SK-MEL-5 (cell line): ENCODE measurements around the gene C16orf92. TPM values are rescaled to one million over a fixed set of nuclear protein-coding genes. Genes with fewer than 3 reads are reported as not detected.
"Not testable (repeated sequence)": the region's sequence is repeated elsewhere in the genome, so short reads cannot be mapped to it uniquely, and the experiment has no call there.

Experiments
- DNase-seq: peaks from one replicate; pipeline ENCODE4 v3.0.0-alpha.2; 2016; ENCODE audit warnings: low read depth, low spot score
- in situ Hi-C: cut with HindIII; loops from 2 replicates; pipeline ENCODE4 v1.10.0; 2016; ENCODE audit warnings: low sequenced_read_pairs, high pct_unique_total_duplicates, low pct_unique_long_range_greater_than_20kb
- total RNA-seq: library from RNA; depleted of rRNA; stranded (reverse); fragments of >200 nt; shearing (Covaris generic); gene quantifications from 2 replicates; pipeline ENCODE4 v1.2.3, GENCODE V29; 2014

Gene C16orf92
- total RNA-seq, 1 experiment from 2014 or later, result not detected

GRCh38 chr16:30040221-30040620, 17.2 kb downstream of the C16orf92 start:
- in situ Hi-C loops, result no loop called here
- DNase-seq, result no peak

- in situ Hi-C loops, DNase-seq: not testable (repeated sequence)
Observed at GRCh38 chr16:30040690-30041089, 17.7 kb downstream of the C16orf92 start.

- DNase-seq, result peak; percentile 42
- in situ Hi-C loops, result no loop called here
Observed at GRCh38 chr16:30041841-30042240, 18.8 kb downstream of the C16orf92 start.

- DNase-seq, result no peak
- in situ Hi-C loops, result no loop called here
Observed at GRCh38 chr16:30046178-30046577, 23.2 kb downstream of the C16orf92 start.

GRCh38 chr16:30046588-30046987, 23.6 kb downstream of the C16orf92 start:
- in situ Hi-C loops, result no loop called here
- no peak for DNase-seq

GRCh38 chr16:30049871-30050270, 26.9 kb downstream of the C16orf92 start:
- no peak for DNase-seq
- in situ Hi-C loops, result no loop called here

GRCh38 chr16:30051518-30051917, 28.5 kb downstream of the C16orf92 start:
- in situ Hi-C loops, result no loop called here
- no peak for DNase-seq

GRCh38 chr16:30052671-30053372, 29.8 kb downstream of the C16orf92 start:
- peak; percentile 85 for DNase-seq
- in situ Hi-C loops, result no loop called here

GRCh38 chr16:30053376-30054015, 30.5 kb downstream of the C16orf92 start:
- in situ Hi-C loops, result no loop called here
- DNase-seq, result no peak

- no peak for DNase-seq
- in situ Hi-C loops, result no loop called here
Observed at GRCh38 chr16:30054451-30054850, 31.5 kb downstream of the C16orf92 start.

- peak; percentile 60 for DNase-seq
- in situ Hi-C loops, result no loop called here
Observed at GRCh38 chr16:30054959-30055553, 32.1 kb downstream of the C16orf92 start.

GRCh38 chr16:30060346-30060745, 37.3 kb downstream of the C16orf92 start:
- no peak for DNase-seq
- in situ Hi-C loops, result no loop called here

GRCh38 chr16:30060836-30061554, 38.0 kb downstream of the C16orf92 start:
- in situ Hi-C loops, result no loop called here
- DNase-seq, result no peak

- in situ Hi-C loops, result no loop called here
- no peak for DNase-seq
Observed at GRCh38 chr16:30063278-30063892, 40.4 kb downstream of the C16orf92 start.

- DNase-seq, result peak; percentile 49
- in situ Hi-C loops, result no loop called here
Observed at GRCh38 chr16:30063893-30064728, 41.1 kb downstream of the C16orf92 start.

- DNase-seq, result no peak
- in situ Hi-C loops, result no loop called here
Observed at GRCh38 chr16:30064729-30065101, 41.7 kb downstream of the C16orf92 start.
